CD14-positive monocyte (primary cell): ENCODE results near the gene GPR139. TPM values are rescaled to one million over a fixed set of nuclear protein-coding genes. Genes with fewer than 3 reads are reported as not detected.

Source experiments
- DNase-seq, 3 donors: peaks; one replicate each; pipeline ENCODE4 v3.0.0-alpha.2; 2011 to 2022
- H2AFZ ChIP-seq: 2 replicates; pipeline ENCODE4 v1.6.0; 2012; ENCODE audit warnings: mild to moderate bottlenecking, low read depth, low read length, inconsistent platforms; ENCODE audit not compliant: insufficient read depth, poor library complexity, severe bottlenecking
- H3K27ac ChIP-seq, 2 donors: 1 replicate in 1 of 2; 2 replicates in 1 of 2; pipeline ENCODE4 v1.5.1; 2012 to 2013; ENCODE audit warnings: low read length in 2 of 2, control low read depth in 1 of 2, inconsistent platforms in 1 of 2, low read depth in 1 of 2, mild to moderate bottlenecking in 1 of 2
- H3K27me3 ChIP-seq, 2 donors: one replicate each; pipeline versions ENCODE4 v1.6.0 to v1.6.1; 2011 to 2013; ENCODE audit warnings: low read length in 2 of 2; ENCODE audit not compliant: control insufficient read depth in 2 of 2, insufficient read depth in 2 of 2
- H3K36me3 ChIP-seq, 2 donors: replicated peaks in 1 of 2; 1 replicate in 1 of 2; 2 replicates in 1 of 2; pipeline versions ENCODE4 v1.5.1 to v1.6.1; 2012 to 2013; ENCODE audit warnings: low read length in 2 of 2, control low read depth in 1 of 2, inconsistent platforms in 1 of 2, mild to moderate bottlenecking in 1 of 2; ENCODE audit not compliant: insufficient read depth in 2 of 2, control insufficient read depth in 1 of 2
- H3K4me1 ChIP-seq, 2 donors: 1 replicate in 1 of 2; 2 replicates in 1 of 2; pipeline versions ENCODE4 v1.5.1 to v1.6.1; 2012 to 2013; ENCODE audit warnings: low read length in 2 of 2, control low read depth in 1 of 2, inconsistent platforms in 1 of 2, mild to moderate bottlenecking in 1 of 2, moderate library complexity in 1 of 2; ENCODE audit not compliant: insufficient read depth in 2 of 2, control insufficient read depth in 1 of 2
- H3K4me2 ChIP-seq: replicated peaks from 2 replicates; pipeline ENCODE3; 2012; ENCODE audit warnings: low read length, moderate library complexity, mild to moderate bottlenecking; ENCODE audit not compliant: poor library complexity, severe bottlenecking; ENCODE audit errors: extremely low read depth
- H3K4me3 ChIP-seq, 3 experiments: fragments of 200-600 bp in 1 of 3; sonication (generic) in 1 of 3; replicated peaks in 1 of 3; 1 replicate in 2 of 3; 2 replicates in 1 of 3; pipeline ENCODE4 v1.5.1; 2011 to 2013; ENCODE audit warnings: low read length in 3 of 3, mild to moderate bottlenecking in 3 of 3, control low read depth in 2 of 3, low read depth in 2 of 3, inconsistent platforms in 1 of 3, moderate library complexity in 1 of 3
- H3K79me2 ChIP-seq: 2 replicates; pipeline ENCODE4 v1.6.0; 2012; ENCODE audit warnings: mild to moderate bottlenecking, control low read depth, inconsistent platforms, low read length, moderate library complexity; ENCODE audit not compliant: insufficient read depth
- H3K9ac ChIP-seq: 2 replicates; pipeline ENCODE4 v1.6.0; 2017; ENCODE audit warnings: low read length, mild to moderate bottlenecking; ENCODE audit not compliant: insufficient read depth, poor library complexity, severe bottlenecking
- H3K9me3 ChIP-seq, 2 donors: replicated peaks in 1 of 2; 1 replicate in 1 of 2; 2 replicates in 1 of 2; pipeline versions ENCODE4 v1.5.1 to v1.6.1; 2012 to 2013; ENCODE audit warnings: low read length in 2 of 2, control low read depth in 1 of 2; ENCODE audit not compliant: control insufficient read depth in 1 of 2, insufficient read depth in 1 of 2
- H4K20me1 ChIP-seq: 2 replicates; pipeline ENCODE4 v1.6.0; 2012; ENCODE audit warnings: mild to moderate bottlenecking, low read length, control low read depth, moderate library complexity; ENCODE audit not compliant: insufficient read depth
- H3K27ac Mint-ChIP-seq, 7 donors: one replicate each; pipeline ENCODE4 v1.8.0; 2020; ENCODE audit warnings: mild to moderate bottlenecking in 7 of 7, mixed read lengths in 7 of 7, moderate library complexity in 6 of 7, inconsistent platforms in 2 of 7
- H3K27me3 Mint-ChIP-seq, 3 donors: one replicate each; pipeline ENCODE4 v1.8.0; 2021 to 2022; ENCODE audit warnings: low read depth in 3 of 3, mild to moderate bottlenecking in 3 of 3, mixed read lengths in 3 of 3, moderate library complexity in 3 of 3, inconsistent platforms in 1 of 3
- H3K36me3 Mint-ChIP-seq, 2 donors: one replicate each; pipeline ENCODE4 v1.8.0; 2020; ENCODE audit warnings: mixed read lengths in 2 of 2, inconsistent platforms in 1 of 2, mild to moderate bottlenecking in 1 of 2
- H3K4me1 Mint-ChIP-seq: one replicate; pipeline ENCODE4 v1.8.0; 2020; ENCODE audit warnings: mild to moderate bottlenecking, mixed read lengths
- H3K4me3 Mint-ChIP-seq, 2 donors: one replicate each; pipeline ENCODE4 v1.8.0; 2020; ENCODE audit warnings: mild to moderate bottlenecking in 2 of 2, mixed read lengths in 2 of 2, moderate library complexity in 1 of 2
- H3K9me3 Mint-ChIP-seq, 7 donors: one replicate each; pipeline ENCODE4 v1.8.0; 2020 to 2022; ENCODE audit warnings: mixed read lengths in 7 of 7, mild to moderate bottlenecking in 6 of 7, moderate library complexity in 6 of 7, inconsistent platforms in 2 of 7
- WGBS: methylation state at CpG from one replicate; pipeline ENCODE4 v1.1.5; 2013; ENCODE audit warnings: missing lambda C conversion rate; ENCODE audit not compliant: insufficient coverage; 5-methylcytosine and 5-hydroxymethylcytosine counted together
- intact Hi-C, 2 donors: fragments of 100-400 bp; cut with micrococcal nuclease; formaldehyde crosslinking; loops; one replicate each; pipeline versions ENCODE4 v1.15.0 to v1.15.1; 2023
- polyA minus RNA-seq: library from RNA; depleted of rRNA, polyadenylated mRNA; stranded (reverse); fragments of >200 nt; gene quantifications from 2 replicates; pipeline ENCODE4 v1.2.3, GENCODE V29; 2012
- polyA plus RNA-seq, 3 donors: library from polyadenylated mRNA; depleted of rRNA in 1 of 3; unstranded in 2 of 3; stranded (reverse) in 1 of 3; fragments of 300-500 nt in 2 of 3; fragments of >200 nt in 1 of 3; fragmentation: Illumina TruSeq in 2 of 3; gene quantifications; 1 replicate in 2 of 3; 2 replicates in 1 of 3; pipeline ENCODE4 v1.2.3, GENCODE V29; 2012 to 2021
- total RNA-seq, 12 experiments: library from RNA in 1 of 12; stranded (reverse) in 1 of 12; fragments of 120-200 nt in 1 of 12; gene quantifications; one replicate each; pipeline ENCODE4 v1.2.4 and lab custom pipeline; 2013 to 2026; ENCODE audit warnings: mixed read lengths in 6 of 12, inconsistent platforms in 1 of 12
- TF ChIP-seq, protein P1 (sequence below): fragments of 200-600 bp; IDR thresholded peaks from one replicate; pipeline ENCODE4 v1.8.0; 2022; ENCODE audit warnings: antibody characterized with exemption, mild to moderate bottlenecking

GPR139 gene
- total RNA-seq (2013) = not detected
- not detected for polyA plus RNA-seq
- not detected in 2 replicates for polyA minus RNA-seq
- 0 to 1.3 (median 0.05) reads per million in 11 experiments for total RNA-seq (lab: John Stamatoyannopoulos, UW)

DNA sequence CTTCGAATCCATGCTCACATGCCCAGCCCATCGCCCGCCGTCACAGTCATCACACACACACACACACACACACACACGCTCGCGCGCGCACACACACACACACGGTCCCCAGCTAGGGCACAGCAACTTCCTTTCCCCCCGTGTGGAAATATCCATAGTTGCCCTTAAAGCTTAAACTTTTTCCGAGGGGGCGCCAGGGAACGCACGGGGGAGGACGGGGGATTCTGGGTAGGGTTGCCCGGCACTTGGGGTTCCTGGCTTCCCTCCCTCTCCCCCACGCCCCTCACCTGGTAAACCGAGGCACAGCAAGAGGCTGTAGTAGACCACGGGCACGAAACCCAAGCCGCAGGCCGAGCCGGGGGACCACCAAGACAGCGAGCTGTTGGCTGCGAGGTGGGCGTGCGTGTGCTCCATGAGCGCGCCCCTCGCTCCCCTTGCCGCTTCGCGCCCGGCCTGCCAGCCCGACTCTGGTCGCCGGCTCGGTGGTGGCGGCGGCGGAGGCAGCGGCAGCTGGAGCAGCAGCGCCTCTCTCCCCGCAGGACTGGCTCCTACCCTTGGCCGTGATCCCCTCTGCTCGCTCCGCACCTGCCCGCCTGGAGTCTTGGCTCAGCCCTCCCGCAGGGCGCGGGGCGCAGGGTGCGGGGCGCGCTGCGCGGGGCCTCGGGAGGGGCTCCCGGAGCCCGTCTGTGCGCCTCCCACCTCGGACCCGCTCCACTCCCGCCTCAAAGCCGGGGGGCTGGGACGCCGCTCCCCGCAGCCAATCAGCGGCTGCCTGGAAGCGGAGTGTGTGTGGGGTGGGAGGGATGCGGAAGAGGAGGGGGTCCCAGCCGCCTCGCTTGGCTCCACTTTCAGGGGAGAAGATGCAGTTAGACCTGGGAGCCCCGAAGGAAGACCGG is at the start of gene GPR139:
Gene GPR139, minus strand, starts transcription at position 688 of the 896 bp plus-strand sequence. Its CDS starts 274 bp downstream, at position 414.
- no peak within 1 kb of the TSS for H2AFZ ChIP-seq
- TF ChIP-seq, protein P1, sequence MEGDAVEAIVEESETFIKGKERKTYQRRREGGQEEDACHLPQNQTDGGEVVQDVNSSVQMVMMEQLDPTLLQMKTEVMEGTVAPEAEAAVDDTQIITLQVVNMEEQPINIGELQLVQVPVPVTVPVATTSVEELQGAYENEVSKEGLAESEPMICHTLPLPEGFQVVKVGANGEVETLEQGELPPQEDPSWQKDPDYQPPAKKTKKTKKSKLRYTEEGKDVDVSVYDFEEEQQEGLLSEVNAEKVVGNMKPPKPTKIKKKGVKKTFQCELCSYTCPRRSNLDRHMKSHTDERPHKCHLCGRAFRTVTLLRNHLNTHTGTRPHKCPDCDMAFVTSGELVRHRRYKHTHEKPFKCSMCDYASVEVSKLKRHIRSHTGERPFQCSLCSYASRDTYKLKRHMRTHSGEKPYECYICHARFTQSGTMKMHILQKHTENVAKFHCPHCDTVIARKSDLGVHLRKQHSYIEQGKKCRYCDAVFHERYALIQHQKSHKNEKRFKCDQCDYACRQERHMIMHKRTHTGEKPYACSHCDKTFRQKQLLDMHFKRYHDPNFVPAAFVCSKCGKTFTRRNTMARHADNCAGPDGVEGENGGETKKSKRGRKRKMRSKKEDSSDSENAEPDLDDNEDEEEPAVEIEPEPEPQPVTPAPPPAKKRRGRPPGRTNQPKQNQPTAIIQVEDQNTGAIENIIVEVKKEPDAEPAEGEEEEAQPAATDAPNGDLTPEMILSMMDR = no peak
- no peak within 1 kb of the TSS for H3K27ac ChIP-seq
- peaks cover 0 to 20% (median 1%) of the 10 kb centered on the region in 7 donors for H3K9me3 Mint-ChIP-seq
- H3K27me3 Mint-ChIP-seq = peaks cover 39 to 46% (median 40%) of the 10 kb centered on the region in 3 donors
- no peak within 1 kb of the TSS for H3K4me3 ChIP-seq
- no peaks in the 10 kb centered on the region for H3K4me1 ChIP-seq
- no peaks in the 10 kb centered on the region for H4K20me1 ChIP-seq
- no peaks in the 10 kb centered on the region for H3K36me3 ChIP-seq
- H3K79me2 ChIP-seq = no peaks in the 10 kb centered on the region
- no peak within 1 kb of the TSS for H3K27ac Mint-ChIP-seq
- intact Hi-C loops = no loop called here
- no peak within 1 kb of the TSS for H3K9ac ChIP-seq
- H3K4me1 Mint-ChIP-seq = no peaks in the 10 kb centered on the region
- peak within 1 kb of the TSS in 1 of 2 donors; percentile 68 for H3K4me3 Mint-ChIP-seq
- 5% methylated on average over 54 of the region's 76 CpGs for WGBS
- H3K27me3 ChIP-seq = peaks cover 10 to 38% of the 10 kb centered on the region in 2 donors
- no peak within 1 kb of the TSS for H3K4me2 ChIP-seq
- H3K36me3 Mint-ChIP-seq = no peaks in the 10 kb centered on the region
- H3K9me3 ChIP-seq = no peaks in the 10 kb centered on the region
- no peak for DNase-seq

DNA sequence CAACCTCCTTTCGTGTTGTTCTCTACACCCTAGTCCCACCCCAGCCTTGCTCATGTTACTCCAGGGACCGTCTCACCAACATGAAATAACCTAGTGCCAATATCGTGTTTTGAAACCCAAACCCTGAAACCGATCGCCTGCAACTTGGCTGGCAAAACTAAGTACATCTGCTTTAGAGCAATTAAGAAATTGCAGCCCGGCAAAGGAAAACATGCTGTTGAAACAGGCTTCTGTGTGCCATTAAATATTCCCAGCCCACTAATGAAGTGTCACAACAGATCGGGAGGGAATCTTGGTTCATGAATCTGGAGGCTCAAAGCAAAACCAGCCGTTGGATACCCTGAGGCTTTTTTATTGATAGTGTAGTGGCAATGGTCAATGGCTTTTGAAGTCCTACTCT is 48.3 kb upstream of the GPR139 start:
- Histone ChIP-seq H3K27ac (no peak overlapping the region), H3K27me3 (no peaks in the 10 kb centered on the region), H3K9ac (no peak overlapping the region), H3K79me2 (no peaks in the 10 kb centered on the region), H2AFZ (no peak overlapping the region), H4K20me1 (no peaks in the 10 kb centered on the region), H3K4me1 (no peaks in the 10 kb centered on the region), H3K36me3 (no peaks in the 10 kb centered on the region), H3K9me3 (peaks cover 8 to 18% of the 10 kb centered on the region in 2 donors), H3K4me2 (no peak overlapping the region), H3K4me3 (no peak overlapping the region)
- WGBS = 94% methylated on average over 6 of the region's 8 CpGs
- no peak overlapping the region for H3K4me3 Mint-ChIP-seq
- TF ChIP-seq, protein P1 = no peak
- H3K4me1 Mint-ChIP-seq = no peaks in the 10 kb centered on the region
- H3K9me3 Mint-ChIP-seq = peaks cover 6 to 18% (median 11%) of the 10 kb centered on the region in 7 donors
- no peaks in the 10 kb centered on the region for H3K36me3 Mint-ChIP-seq
- H3K27ac Mint-ChIP-seq = no peak overlapping the region
- intact Hi-C loops = no loop called here
- no peak for DNase-seq
- peaks cover 2 to 4% (median 4%) of the 10 kb centered on the region in 3 donors for H3K27me3 Mint-ChIP-seq
